ENCODE measurements around the gene OLFML3.

DNA sequence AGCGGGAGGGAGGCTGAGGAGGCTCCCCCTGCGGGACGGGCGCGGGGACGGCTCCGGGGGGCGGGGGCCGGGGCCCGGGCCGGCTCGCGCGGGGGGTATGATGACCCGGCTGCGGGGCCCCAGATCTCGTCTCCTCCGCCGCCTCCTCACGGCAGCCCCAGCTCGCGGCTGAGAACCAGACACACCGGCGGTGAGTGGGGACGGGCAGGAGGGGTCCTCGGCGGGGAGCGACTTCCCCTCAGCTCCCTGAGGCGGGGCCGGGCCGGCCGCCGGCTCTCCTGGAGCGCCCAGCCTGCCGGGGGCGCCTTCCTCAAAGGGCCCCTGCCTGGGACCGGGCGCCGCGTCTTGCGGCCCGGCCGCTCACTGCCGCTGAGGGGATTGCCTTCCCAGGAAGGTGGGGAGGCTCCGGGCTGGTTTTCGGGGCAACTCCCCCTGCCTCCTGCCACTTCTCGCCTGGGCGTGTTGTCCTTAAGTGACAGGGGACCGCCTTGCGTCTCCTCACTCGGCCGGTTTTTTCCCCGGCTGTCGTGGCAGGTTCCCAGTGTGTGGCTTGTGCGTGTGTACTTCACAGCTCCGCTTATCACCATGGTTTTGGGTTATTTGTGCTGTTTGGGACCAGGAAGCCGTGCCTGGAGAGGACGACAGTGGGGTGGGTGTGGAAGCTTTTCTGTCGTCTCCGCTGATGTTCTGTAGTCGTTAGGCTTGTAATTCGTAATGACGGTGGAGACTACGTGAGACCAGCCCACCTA is 49.4 kb upstream of the OLFML3 start:
- peak; percentile 59 for TF ChIP-seq POLR2A (IDR thresholded peaks at IDR 0.05; ENCODE audit: low read length)
- no peak for TF ChIP-seq GATA1 (IDR thresholded peaks at IDR 0.05; ENCODE audit: low read depth, low read length)
